HCT116 (cell line): ENCODE data around the gene UMAD1. TPM values are rescaled to one million over a fixed set of nuclear protein-coding genes. Genes with fewer than 3 reads are reported as not detected.

Experiments used
- ATAC-seq: fragments of 200-7000 bp; cut with Tn5 transposase; 2 replicates; pipeline ENCODE4 v1.9.1; 2020; ENCODE audit warnings: mild to moderate bottlenecking, moderate library complexity
- BruUV-seq: library from RNA; stranded (reverse); fragments of 400-500 nt; replicated peaks from 2 replicates; lab custom pipeline; 2021; lab: Mats Ljungman, UMichigan
- CTCF ChIA-PET: fragments of 300-600 bp; sonication (Branson Sonifier 250); formaldehyde crosslinking; loops from one replicate; lab custom pipeline; 2021; ENCODE audit warnings: antibody characterized with exemption; lab: Charles Lee
- POLR2A ChIA-PET: fragments of 300-600, 350-600 bp; sonication (Branson Sonifier 250); formaldehyde crosslinking; loops from one replicate; lab custom pipeline; 2021; ENCODE audit warnings: antibody characterized with exemption; lab: Charles Lee
- RAD21 ChIA-PET, 2 experiments: fragments of 300-600 bp; sonication (Branson Sonifier 250); formaldehyde crosslinking; loops; one replicate each; lab custom pipeline; 2023; ENCODE audit warnings: low total read pairs in 2 of 2; ENCODE audit not compliant: uncharacterized antibody in 2 of 2, unreplicated experiment in 2 of 2, low non-redundant PET in 1 of 2; lab: Charles Lee
- DNase-seq: peaks from one replicate; pipeline ENCODE4 v3.0.0-alpha.2; 2010; ENCODE audit warnings: low read depth, low spot score
- H2AFZ ChIP-seq: fragments of 200-600 bp; shearing (Covaris generic), sonication (generic); 2 replicates; pipeline ENCODE4 v1.6.1; 2017; ENCODE audit warnings: low read depth, mixed run types, mixed read lengths, antibody characterized with exemption, low read length; ENCODE audit not compliant: poor library complexity, severe bottlenecking
- H3K27ac ChIP-seq: 2 replicates; pipeline ENCODE4 v1.5.1; 2012; ENCODE audit warnings: low read depth, low read length
- H3K27me3 ChIP-seq: fragments of 200-600 bp; sonication (generic); 2 replicates; pipeline ENCODE4 v1.6.1; 2016; ENCODE audit warnings: mixed run types, low read length, mixed read lengths; ENCODE audit not compliant: insufficient read depth
- H3K36me3 ChIP-seq, 2 experiments: fragments of 200-500 bp in 1 of 2; fragments of 200-600 bp in 1 of 2; sonication (Bioruptor generic) in 1 of 2; sonication (generic) in 1 of 2; 2 replicates each; pipeline versions ENCODE4 v1.5.1 to v1.6.1; 2014 to 2016; ENCODE audit warnings: low read length in 2 of 2, inconsistent platforms in 1 of 2, mixed read lengths in 1 of 2, mixed run types in 1 of 2; ENCODE audit not compliant: insufficient read depth in 2 of 2, control insufficient read depth in 1 of 2
- H3K4me1 ChIP-seq, 2 experiments: fragments of 200-600 bp in 1 of 2; sonication (generic) in 1 of 2; 2 replicates each; pipeline versions ENCODE4 v1.5.1 to v1.6.1; 2012 to 2017; ENCODE audit warnings: low read length in 2 of 2, inconsistent platforms in 1 of 2, mild to moderate bottlenecking in 1 of 2, mixed read lengths in 1 of 2, mixed run types in 1 of 2, moderate library complexity in 1 of 2; ENCODE audit not compliant: insufficient read depth in 2 of 2, control insufficient read depth in 1 of 2
- H3K4me2 ChIP-seq: fragments of 200-600 bp; sonication (generic); 2 replicates; pipeline ENCODE4 v1.6.1; 2017; ENCODE audit warnings: mixed run types, low read length, mixed read lengths
- H3K4me3 ChIP-seq, 2 experiments: fragments of 200-600 bp in 1 of 2; sonication (generic) in 1 of 2; replicated peaks in 1 of 2; 2 replicates each; pipeline ENCODE4 v1.5.1; 2011 to 2016; ENCODE audit warnings: low read length in 2 of 2, control low read depth in 1 of 2, low read depth in 1 of 2, mild to moderate bottlenecking in 1 of 2, mixed read lengths in 1 of 2, mixed run types in 1 of 2
- H3K79me2 ChIP-seq: fragments of 200-600 bp; sonication (generic); 2 replicates; pipeline ENCODE4 v1.6.1; 2017; ENCODE audit warnings: mild to moderate bottlenecking, mixed run types, low read length, moderate library complexity, mixed read lengths; ENCODE audit not compliant: insufficient read depth
- H3K9ac ChIP-seq: fragments of 200-600 bp; sonication (generic); 2 replicates; pipeline ENCODE4 v1.6.1; 2016; ENCODE audit warnings: low read length, mixed read lengths
- H3K9me2 ChIP-seq: fragments of 200-600 bp; sonication (generic), shearing (Covaris generic); 2 replicates; pipeline ENCODE4 v1.6.1; 2017; ENCODE audit warnings: mixed run types, mild to moderate bottlenecking, moderate library complexity; ENCODE audit not compliant: insufficient read depth
- H3K9me3 ChIP-seq, 2 experiments: fragments of 200-500 bp in 1 of 2; fragments of 200-600 bp in 1 of 2; sonication (Bioruptor generic) in 1 of 2; sonication (generic) in 1 of 2; 2 replicates each; pipeline ENCODE4 v1.6.1; 2014 to 2017; ENCODE audit warnings: low read length in 2 of 2, mixed read lengths in 2 of 2, inconsistent platforms in 1 of 2, low read depth in 1 of 2, mild to moderate bottlenecking in 1 of 2, mixed run types in 1 of 2, moderate library complexity in 1 of 2; ENCODE audit not compliant: control insufficient read depth in 1 of 2, insufficient read depth in 1 of 2
- H4K20me1 ChIP-seq: fragments of 200-600 bp; sonication (generic), shearing (Covaris generic); 2 replicates; pipeline ENCODE4 v1.6.1; 2017; ENCODE audit warnings: mixed run types, mild to moderate bottlenecking, moderate library complexity; ENCODE audit not compliant: insufficient read depth
- ATF3 ChIP-seq: IDR thresholded peaks from 2 replicates; pipeline ENCODE4 v1.6.1; 2012
- CBX3 ChIP-seq: IDR thresholded peaks from 2 replicates; pipeline ENCODE4 v1.6.1; 2012; ENCODE audit warnings: low read depth
- CTCF ChIP-seq, 3 experiments: fragments of 200-600 bp in 1 of 3; sonication (generic) in 1 of 3; IDR thresholded peaks in 2 of 3; conservative IDR thresholded peaks in 1 of 3; 2 replicates each; pipeline ENCODE4 v1.5.1; 2012 to 2017; ENCODE audit warnings: low read depth in 2 of 3, low read length in 2 of 3, antibody characterized with exemption in 1 of 3, borderline replicate concordance in 1 of 3, control low read depth in 1 of 3, mild to moderate bottlenecking in 1 of 3, mixed read lengths in 1 of 3, mixed run types in 1 of 3, moderate library complexity in 1 of 3; ENCODE audit not compliant: insufficient read depth in 1 of 3
- EGR1 ChIP-seq: IDR thresholded peaks from 2 replicates; pipeline ENCODE4 v1.6.1; 2012; ENCODE audit warnings: low read depth
- ELF1 ChIP-seq: IDR thresholded peaks from 2 replicates; pipeline ENCODE4 v1.6.1; 2012; ENCODE audit warnings: low read depth, borderline replicate concordance
- EZH2 ChIP-seq: fragments of 200-600 bp; sonication (generic); IDR thresholded peaks from 2 replicates; pipeline ENCODE4 v1.6.1; 2017; ENCODE audit warnings: antibody characterized with exemption, mixed run types
- FOSL1 ChIP-seq: IDR thresholded peaks from 2 replicates; pipeline ENCODE4 v1.6.1; 2012; ENCODE audit warnings: low read depth
- JUND ChIP-seq: IDR thresholded peaks from 2 replicates; pipeline ENCODE4 v1.6.1; 2012
- POLR2A ChIP-seq: IDR thresholded peaks from 2 replicates; pipeline ENCODE4 v1.7.0; 2011; ENCODE audit warnings: borderline replicate concordance; ENCODE audit not compliant: insufficient read depth, insufficient read length; ENCODE audit errors: extremely low read depth
- RAD21 ChIP-seq: IDR thresholded peaks from 2 replicates; pipeline ENCODE4 v1.6.1; 2012; ENCODE audit warnings: low read depth, mild to moderate bottlenecking
- REST ChIP-seq: IDR thresholded peaks from 2 replicates; pipeline ENCODE4 v1.6.1; 2012; ENCODE audit warnings: low read depth
- SIN3A ChIP-seq: IDR thresholded peaks from 2 replicates; pipeline ENCODE4 v1.6.1; 2012; ENCODE audit warnings: low read depth
- SP1 ChIP-seq: IDR thresholded peaks from 2 replicates; pipeline ENCODE4 v1.6.1; 2012; ENCODE audit warnings: low read depth
- SRF ChIP-seq: IDR thresholded peaks from 2 replicates; pipeline ENCODE4 v1.6.1; 2012; ENCODE audit warnings: low read depth
- TCF7L2 ChIP-seq: IDR thresholded peaks from 2 replicates; pipeline ENCODE4 v1.7.0; 2011; ENCODE audit warnings: borderline replicate concordance, inconsistent platforms; ENCODE audit not compliant: insufficient read depth, insufficient read length; ENCODE audit errors: extremely low read depth
- YY1 ChIP-seq: IDR thresholded peaks from 2 replicates; pipeline ENCODE4 v1.6.1; 2011; ENCODE audit warnings: low read length, low read depth, moderate library complexity, mild to moderate bottlenecking; ENCODE audit not compliant: insufficient replicate concordance; ENCODE audit errors: extremely low read depth
- ZFX ChIP-seq: fragments of 450-650 bp; IDR thresholded peaks from 2 replicates; pipeline ENCODE4 v1.6.1; 2017
- ZNF274 ChIP-seq: fragments of 200-500 bp; sonication (Bioruptor generic); IDR thresholded peaks from 2 replicates; pipeline ENCODE4 v1.6.1; 2014; ENCODE audit warnings: mild to moderate bottlenecking, low read depth, low read length, inconsistent platforms
- intact Hi-C: fragments of 100-400 bp; cut with micrococcal nuclease; formaldehyde crosslinking; loops from 2 replicates; pipeline ENCODE4 v1.10.0; 2022
- total RNA-seq: library from RNA; stranded (reverse); gene quantifications from one replicate; pipeline ENCODE4 v1.2.1, GENCODE V29; 2021; ENCODE audit not compliant: unreplicated experiment

UMAD1 gene
- total RNA-seq, 1 experiment from 2014 or later: 12.7 TPM

- TF ChIP-seq ELF1 (no peak), SP1 (no peak), ZNF274 (no peak), CTCF (IDR thresholded peaks at IDR 0.05 in 2 of 3, conservative IDR thresholded peaks at IDR 0.05 in 1 of 3; ENCODE audit: borderline replicate concordance in 1 of 3, insufficient read depth in 1 of 3, low read depth in 2 of 3, low read length in 2 of 3) (no peak), TCF7L2 (no peak), EGR1 (no peak), FOSL1 (no peak), SIN3A (no peak)
Observed at GRCh38 chr7:7686811-7687508, 46.4 kb downstream of the UMAD1 start (continued).

- ChIA-PET POLR2A (interaction anchor here (1.2 kb wide), 1 partner anchor 9 kb away, joined by 4 read pairs; no protein-coding TSS in a partner anchor), RAD21 (no interaction called here), CTCF (no interaction called here)
- H3K9ac ChIP-seq: no peak overlapping the region
- no peak overlapping the region for H3K4me3 ChIP-seq
- BruUV-seq: no TSS peak
- no peak overlapping the region for H3K4me2 ChIP-seq
- H3K4me1 ChIP-seq: no peaks in the 10 kb centered on the region
- no peak for DNase-seq
- no peaks in the 10 kb centered on the region for H4K20me1 ChIP-seq
- no peaks in the 10 kb centered on the region for H3K79me2 ChIP-seq
- no peaks in the 10 kb centered on the region for H3K9me3 ChIP-seq
- no peaks in the 10 kb centered on the region for H3K9me2 ChIP-seq
- no peak overlapping the region for H2AFZ ChIP-seq
- intact Hi-C loops: loop anchor here (10.0 kb wide), 1 partner anchor 347 kb away; no protein-coding TSS in a partner anchor
- H3K27me3 ChIP-seq: no peaks in the 10 kb centered on the region
- ATAC-seq: no peak
- H3K36me3 ChIP-seq: no peaks in the 10 kb centered on the region
- H3K27ac ChIP-seq: no peak overlapping the region
- TF ChIP-seq FOSL1: no peak
- TF ChIP-seq YY1: no peak
- TF ChIP-seq EZH2: no peak
- TF ChIP-seq REST: no peak
- TF ChIP-seq CBX3: no peak
- TF ChIP-seq JUND: no peak
- no peak for TF ChIP-seq RAD21
- TF ChIP-seq POLR2A: no peak
- TF ChIP-seq ZNF274: no peak
- TF ChIP-seq ZFX: no peak
- no peak for TF ChIP-seq ATF3
- TF ChIP-seq SP1: no peak
- no peak for TF ChIP-seq EGR1
- TF ChIP-seq SRF: no peak
Observed at GRCh38 chr7:7687800-7688199, 47.2 kb downstream of the UMAD1 start.
